K562 (cell line): ENCODE data around the gene RSRC1. TPM values are rescaled to one million over a fixed set of nuclear protein-coding genes. Genes with fewer than 3 reads are reported as not detected.

Experiments
- BCOR ChIP-seq: fragments of 450-650 bp; IDR thresholded peaks from 2 replicates; pipeline ENCODE4 v1.6.1; 2016
- ETV6 ChIP-seq, 3 experiments: fragments of 150-350 bp in 1 of 3; sonication (generic) in 1 of 3; formaldehyde crosslinking in 1 of 3; IDR thresholded peaks; 2 replicates each; pipeline versions ENCODE4 v1.6.1 to v1.8.0; 2014 to 2022; ENCODE audit warnings: borderline replicate concordance in 2 of 3, low read depth in 2 of 3, antibody characterized with exemption in 1 of 3, low read length in 1 of 3, mild to moderate bottlenecking in 1 of 3, missing genetic modification reagents in 1 of 3
- GATAD2A ChIP-seq: fragments of 450-650 bp; IDR thresholded peaks from 2 replicates; pipeline ENCODE4 v1.6.1; 2017
- KLF10 ChIP-seq: fragments of 250-450 bp; sonication (Bioruptor Pico); IDR thresholded peaks from 2 replicates; pipeline ENCODE4 v1.6.1; 2021; ENCODE audit warnings: matching md5 sums
- NR1H2 ChIP-seq: sonication (generic); formaldehyde crosslinking; IDR thresholded peaks from 2 replicates; pipeline ENCODE4 v1.4.0; 2020; ENCODE audit warnings: mild to moderate bottlenecking, missing genetic modification reagents
- PCBP2 ChIP-seq: fragments of 200-400 bp; formaldehyde crosslinking; IDR thresholded peaks from 2 replicates; pipeline ENCODE4 v1.6.1; 2018; ENCODE audit warnings: low read length, low read depth, mild to moderate bottlenecking, moderate library complexity; ENCODE audit not compliant: poor library complexity, severe bottlenecking
- PTRF ChIP-seq: fragments of 450-650 bp; IDR thresholded peaks from 2 replicates; pipeline ENCODE4 v1.6.1; 2016; ENCODE audit warnings: mild to moderate bottlenecking, missing genetic modification characterization, missing compliant biosample characterization
- SAP30 ChIP-seq: fragments of 200-600 bp; sonication (generic); IDR thresholded peaks from 2 replicates; pipeline ENCODE4 v1.6.1; 2012; ENCODE audit warnings: borderline replicate concordance, low read depth, mild to moderate bottlenecking, moderate library complexity, low read length, control low read depth, inconsistent platforms; ENCODE audit not compliant: insufficient read depth, poor library complexity, severe bottlenecking
- SIN3A ChIP-seq, 2 experiments: fragments of 150-350 bp in 1 of 2; IDR thresholded peaks; 2 replicates each; pipeline ENCODE4 v1.6.1; 2011 to 2016; ENCODE audit warnings: borderline replicate concordance in 2 of 2, low read depth in 2 of 2, low read length in 2 of 2, mild to moderate bottlenecking in 2 of 2, moderate library complexity in 2 of 2; ENCODE audit not compliant: control insufficient read depth in 1 of 2
- SMAD2 ChIP-seq: fragments of 150-350 bp; IDR thresholded peaks from 2 replicates; pipeline ENCODE4 v1.6.1; 2014; ENCODE audit warnings: low read depth, mild to moderate bottlenecking, low read length
- TRIM24 ChIP-seq, 2 experiments: fragments of 450-650 bp; IDR thresholded peaks; 2 replicates each; pipeline ENCODE4 v1.6.1; 2016
- ZNF133 ChIP-seq: fragments of 250-450 bp; sonication (Bioruptor Pico); IDR thresholded peaks from 2 replicates; pipeline ENCODE4 v1.4.0; 2020; ENCODE audit warnings: mild to moderate bottlenecking
- ZNF24 ChIP-seq: fragments of 450-650 bp; IDR thresholded peaks from 2 replicates; pipeline ENCODE4 v1.6.1; 2016
- polyA plus RNA-seq, 8 experiments: library from polyadenylated mRNA; depleted of rRNA in 4 of 8; stranded (reverse) in 5 of 8; unstranded in 3 of 8; fragments of >200 nt; fragmentation: Nextera tagmentation in 2 of 8; fragmentation: Illumina TruSeq in 1 of 8; extraction: Ambion mirVana in 2 of 8; extraction: Trizol in 1 of 8; gene quantifications; 2 replicates each; pipeline versions ENCODE4 v1.2.1 to v1.2.3, GENCODE V29; 2011 to 2014; ENCODE audit warnings: inconsistent platforms in 1 of 8, missing spikeins in 1 of 8
- total RNA-seq, 7 experiments: library from RNA; depleted of rRNA in 6 of 7; stranded (reverse); fragments of >200 nt in 6 of 7; fragmentation: Illumina TruSeq in 2 of 7; extraction: Trizol in 2 of 7; gene quantifications; 2 replicates each; pipeline versions ENCODE4 v1.2.1 to v1.2.3, GENCODE V29; 2011 to 2021; ENCODE audit warnings: low replicate concordance in 1 of 7
- TF ChIP-seq, protein P1 (sequence below): fragments of 250-450 bp; sonication (Bioruptor Pico); IDR thresholded peaks from 2 replicates; pipeline ENCODE4 v1.4.0; 2020; ENCODE audit warnings: mild to moderate bottlenecking, moderate library complexity
- TF ChIP-seq, protein P2 (sequence below): fragments of 250-450 bp; sonication (Bioruptor Pico); IDR thresholded peaks from 2 replicates; pipeline ENCODE4 v1.5.0; 2022; ENCODE audit warnings: mild to moderate bottlenecking
- TF ChIP-seq, protein P3 (sequence below): sonication (generic); formaldehyde crosslinking; IDR thresholded peaks from 2 replicates; pipeline ENCODE4 v1.8.0; 2022; ENCODE audit warnings: missing genetic modification reagents, mild to moderate bottlenecking, moderate library complexity, borderline replicate concordance
- TF ChIP-seq, protein P4 (sequence below): fragments of 250-450 bp; sonication (Bioruptor Pico); IDR thresholded peaks from 2 replicates; pipeline ENCODE4 v1.8.0; 2022; ENCODE audit warnings: inconsistent platforms

RSRC1 gene
- total and polyA plus RNA-seq, 9 of the 15 experiments (the other 6 are each of a cell fraction or from before 2014, with no cell fraction given) = 19.3 to 128 (median 75.5) TPM

DNA sequence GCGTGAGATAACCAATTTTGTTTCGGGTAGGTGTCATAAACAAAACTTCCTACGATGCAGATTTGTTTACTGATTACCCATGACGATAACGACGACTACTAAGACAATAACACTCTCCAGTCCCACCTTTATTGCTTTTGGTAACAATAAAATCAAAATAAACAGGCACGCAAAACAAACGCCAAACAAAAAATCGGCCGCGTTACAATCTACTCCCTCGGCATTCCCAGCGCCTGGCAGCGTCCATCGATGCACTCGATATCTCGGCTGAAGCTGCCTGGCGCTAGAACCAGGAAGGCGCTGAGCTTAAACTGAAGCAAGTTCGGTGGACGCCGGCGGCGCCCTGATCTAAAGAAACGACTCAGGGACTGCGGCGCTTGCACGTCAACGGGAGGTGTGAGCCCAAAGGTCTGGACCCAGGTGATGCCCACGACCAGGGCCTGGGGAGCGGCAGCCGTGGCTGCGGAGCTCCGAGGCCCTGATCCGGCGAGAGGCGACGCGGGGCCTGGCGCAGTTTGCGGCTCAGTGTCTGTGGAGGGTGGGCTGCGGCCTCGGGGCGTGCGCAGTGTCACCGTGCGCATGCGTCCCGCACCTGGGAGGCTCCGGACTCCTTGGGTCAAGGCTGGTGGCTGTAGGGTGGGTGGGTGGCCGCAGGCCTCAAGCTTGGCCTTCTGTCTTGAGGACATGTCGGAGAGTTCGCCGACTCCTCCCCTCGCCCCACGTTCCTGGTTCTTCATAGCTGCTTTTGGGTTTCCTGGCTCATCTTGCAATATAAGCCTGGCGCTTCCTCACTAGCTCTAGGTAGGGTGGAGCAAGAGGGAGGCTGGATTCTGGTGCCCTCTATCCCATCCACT, at the start of gene RSRC1 (continued):
- TF ChIP-seq PCBP2 = no peak
- TF ChIP-seq SMAD2 = no peak
- TF ChIP-seq PTRF = no peak
- peak; percentile 52; the same call in 1 of the 2 replicates for TF ChIP-seq ZNF24
- TF ChIP-seq ZNF133 = no peak
- peak; percentile 59 to 73; a peak in 3 of 4 replicates for TF ChIP-seq TRIM24 (IDR thresholded peaks at IDR 0.05)
- peak; percentile 57; the same call in 1 of the 2 replicates for TF ChIP-seq GATAD2A
- no peak for TF ChIP-seq ETV6 (IDR thresholded peaks at IDR 0.05; ENCODE audit: borderline replicate concordance in 1 of 2, low read depth in 2 of 2, low read length in 1 of 2)
- 0 out of 2 replicates have a peak, but pooled peaks have one; percentile 23 for TF ChIP-seq ETV6 (CRISPR knock-in tag; IDR thresholded peaks at IDR 0.05; ENCODE audit: borderline replicate concordance)
- TF ChIP-seq NR1H2 (CRISPR knock-in tag) = 0 out of 2 replicates have a peak, but pooled peaks have one; percentile 85
- TF ChIP-seq, protein P1, sequence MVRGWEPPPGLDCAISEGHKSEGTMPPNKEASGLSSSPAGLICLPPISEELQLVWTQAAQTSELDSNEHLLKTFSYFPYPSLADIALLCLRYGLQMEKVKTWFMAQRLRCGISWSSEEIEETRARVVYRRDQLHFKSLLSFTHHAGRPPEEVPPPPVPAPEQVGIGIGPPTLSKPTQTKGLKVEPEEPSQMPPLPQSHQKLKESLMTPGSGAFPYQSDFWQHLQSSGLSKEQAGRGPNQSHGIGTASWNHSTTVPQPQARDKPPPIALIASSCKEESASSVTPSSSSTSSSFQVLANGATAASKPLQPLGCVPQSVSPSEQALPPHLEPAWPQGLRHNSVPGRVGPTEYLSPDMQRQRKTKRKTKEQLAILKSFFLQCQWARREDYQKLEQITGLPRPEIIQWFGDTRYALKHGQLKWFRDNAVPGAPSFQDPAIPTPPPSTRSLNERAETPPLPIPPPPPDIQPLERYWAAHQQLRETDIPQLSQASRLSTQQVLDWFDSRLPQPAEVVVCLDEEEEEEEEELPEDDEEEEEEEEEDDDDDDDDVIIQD = no peak
- peak; percentile 70 to 85; a peak in 2 of 4 replicates for TF ChIP-seq SIN3A (IDR thresholded peaks at IDR 0.05; ENCODE audit: borderline replicate concordance in 2 of 2, control insufficient read depth in 1 of 2, low read depth in 2 of 2, low read length in 2 of 2)
- TF ChIP-seq KLF10 (CRISPR knock-in tag) = no peak
- TF ChIP-seq, protein P2, sequence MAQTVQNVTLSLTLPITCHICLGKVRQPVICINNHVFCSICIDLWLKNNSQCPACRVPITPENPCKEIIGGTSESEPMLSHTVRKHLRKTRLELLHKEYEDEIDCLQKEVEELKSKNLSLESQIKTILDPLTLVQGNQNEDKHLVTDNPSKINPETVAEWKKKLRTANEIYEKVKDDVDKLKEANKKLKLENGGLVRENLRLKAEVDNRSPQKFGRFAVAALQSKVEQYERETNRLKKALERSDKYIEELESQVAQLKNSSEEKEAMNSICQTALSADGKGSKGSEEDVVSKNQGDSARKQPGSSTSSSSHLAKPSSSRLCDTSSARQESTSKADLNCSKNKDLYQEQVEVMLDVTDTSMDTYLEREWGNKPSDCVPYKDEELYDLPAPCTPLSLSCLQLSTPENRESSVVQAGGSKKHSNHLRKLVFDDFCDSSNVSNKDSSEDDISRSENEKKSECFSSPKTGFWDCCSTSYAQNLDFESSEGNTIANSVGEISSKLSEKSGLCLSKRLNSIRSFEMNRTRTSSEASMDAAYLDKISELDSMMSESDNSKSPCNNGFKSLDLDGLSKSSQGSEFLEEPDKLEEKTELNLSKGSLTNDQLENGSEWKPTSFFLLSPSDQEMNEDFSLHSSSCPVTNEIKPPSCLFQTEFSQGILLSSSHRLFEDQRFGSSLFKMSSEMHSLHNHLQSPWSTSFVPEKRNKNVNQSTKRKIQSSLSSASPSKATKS (CRISPR knock-in tag) = no peak
- peak; percentile 97 for TF ChIP-seq SAP30
- TF ChIP-seq, protein P3, sequence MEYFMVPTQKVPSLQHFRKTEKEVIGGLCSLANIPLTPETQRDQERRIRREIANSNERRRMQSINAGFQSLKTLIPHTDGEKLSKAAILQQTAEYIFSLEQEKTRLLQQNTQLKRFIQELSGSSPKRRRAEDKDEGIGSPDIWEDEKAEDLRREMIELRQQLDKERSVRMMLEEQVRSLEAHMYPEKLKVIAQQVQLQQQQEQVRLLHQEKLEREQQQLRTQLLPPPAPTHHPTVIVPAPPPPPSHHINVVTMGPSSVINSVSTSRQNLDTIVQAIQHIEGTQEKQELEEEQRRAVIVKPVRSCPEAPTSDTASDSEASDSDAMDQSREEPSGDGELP (CRISPR knock-in tag) = peak; percentile 86; the same call in 1 of the 2 replicates
- TF ChIP-seq BCOR = peak; percentile 71
- TF ChIP-seq, protein P4, sequence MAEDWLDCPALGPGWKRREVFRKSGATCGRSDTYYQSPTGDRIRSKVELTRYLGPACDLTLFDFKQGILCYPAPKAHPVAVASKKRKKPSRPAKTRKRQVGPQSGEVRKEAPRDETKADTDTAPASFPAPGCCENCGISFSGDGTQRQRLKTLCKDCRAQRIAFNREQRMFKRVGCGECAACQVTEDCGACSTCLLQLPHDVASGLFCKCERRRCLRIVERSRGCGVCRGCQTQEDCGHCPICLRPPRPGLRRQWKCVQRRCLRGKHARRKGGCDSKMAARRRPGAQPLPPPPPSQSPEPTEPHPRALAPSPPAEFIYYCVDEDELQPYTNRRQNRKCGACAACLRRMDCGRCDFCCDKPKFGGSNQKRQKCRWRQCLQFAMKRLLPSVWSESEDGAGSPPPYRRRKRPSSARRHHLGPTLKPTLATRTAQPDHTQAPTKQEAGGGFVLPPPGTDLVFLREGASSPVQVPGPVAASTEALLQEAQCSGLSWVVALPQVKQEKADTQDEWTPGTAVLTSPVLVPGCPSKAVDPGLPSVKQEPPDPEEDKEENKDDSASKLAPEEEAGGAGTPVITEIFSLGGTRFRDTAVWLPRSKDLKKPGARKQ (CRISPR knock-in tag) = no peak
